ENCODE measurements around the gene F10.
A peak's percentile ranks its signal among the peaks of the same experiment; 100 is the strongest.

Gene F10

DNA sequence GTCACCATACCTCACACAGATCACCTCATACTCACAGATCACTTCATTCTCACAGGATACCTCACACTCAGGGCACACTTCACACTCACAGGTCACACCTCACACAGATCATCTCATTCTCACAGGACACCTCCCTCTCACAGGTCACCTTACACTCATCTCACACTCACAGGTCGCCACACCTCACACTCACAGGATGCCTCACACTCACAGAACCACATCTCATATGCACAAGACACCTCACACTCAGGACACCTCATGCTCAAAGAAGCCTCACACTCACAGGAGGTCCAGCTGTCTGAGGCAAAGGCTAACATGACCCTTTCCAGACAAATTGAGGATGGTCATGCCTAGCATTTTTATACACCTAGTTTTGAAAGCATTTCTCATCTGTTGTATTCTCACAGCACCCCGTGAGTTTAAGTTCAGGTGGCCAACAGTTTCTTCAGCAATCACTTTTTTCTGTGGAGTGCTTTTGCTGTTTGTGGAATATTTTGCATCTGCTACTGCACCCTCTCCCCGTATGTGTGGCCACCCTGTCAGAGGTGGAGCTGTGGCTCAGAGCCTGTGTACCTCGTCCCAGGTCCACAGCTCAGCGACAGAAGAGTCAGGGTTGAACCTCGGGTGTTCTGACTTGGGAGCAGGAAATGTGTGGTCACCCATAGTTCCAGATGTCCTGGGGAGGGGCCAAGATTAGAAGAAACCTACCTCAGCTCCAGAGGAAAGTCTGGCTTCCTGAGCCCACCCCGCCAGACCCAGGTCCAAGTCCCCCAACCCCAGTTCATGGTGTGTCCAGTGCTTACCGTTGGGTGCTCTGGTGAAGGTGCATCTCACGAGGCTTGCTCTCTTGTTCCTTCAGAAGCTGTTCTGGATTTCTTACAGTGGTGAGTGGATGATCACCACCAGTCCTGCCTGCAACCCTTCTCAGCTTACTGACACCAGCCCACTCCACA lies 9.4 kb upstream of the F10 start:
- Histone ChIP-seq H3K4me1 (ENCODE audit: insufficient read depth, low read length, poor library complexity, severe bottlenecking) (peaks cover 4% of the 10 kb centered on the region), H4K20me1 (ENCODE audit: insufficient read depth, low read length, poor library complexity, severe bottlenecking) (no peaks in the 10 kb centered on the region), H3F3A (ENCODE audit: low read depth) (no peaks in the 10 kb centered on the region), H3K79me2 (ENCODE audit: insufficient read depth, low read length) (no peaks in the 10 kb centered on the region), H2AFZ (ENCODE audit: low read length) (peak overlapping the region; percentile 7), H3K36me3 (ENCODE audit: insufficient read depth, low read length) (no peaks in the 10 kb centered on the region), H3K9ac (ENCODE audit: low read depth, low read length, poor library complexity, severe bottlenecking) (no peak overlapping the region), H3K4me3 (ENCODE audit: low read length, poor library complexity, severe bottlenecking) (no peak overlapping the region), H3K27me3 (ENCODE audit: insufficient read depth, low read length, poor library complexity, severe bottlenecking) (no peaks in the 10 kb centered on the region), H3K9me2 (replicated peaks; ENCODE audit: low read depth, low read length) (no peaks in the 10 kb centered on the region), H3K9me3 (ENCODE audit: insufficient read depth, low read depth, low read length) (no peaks in the 10 kb centered on the region), H3K4me2 (ENCODE audit: low read depth, low read length, poor library complexity, severe bottlenecking) (peak overlapping the region; percentile 31)
- TF ChIP-seq CTCF (conservative IDR thresholded peaks at IDR 0.05; ENCODE audit: low read length) (no peak), EZH2phosphoT487 (IDR thresholded peaks at IDR 0.05; ENCODE audit: borderline replicate concordance) (no peak)

DNA sequence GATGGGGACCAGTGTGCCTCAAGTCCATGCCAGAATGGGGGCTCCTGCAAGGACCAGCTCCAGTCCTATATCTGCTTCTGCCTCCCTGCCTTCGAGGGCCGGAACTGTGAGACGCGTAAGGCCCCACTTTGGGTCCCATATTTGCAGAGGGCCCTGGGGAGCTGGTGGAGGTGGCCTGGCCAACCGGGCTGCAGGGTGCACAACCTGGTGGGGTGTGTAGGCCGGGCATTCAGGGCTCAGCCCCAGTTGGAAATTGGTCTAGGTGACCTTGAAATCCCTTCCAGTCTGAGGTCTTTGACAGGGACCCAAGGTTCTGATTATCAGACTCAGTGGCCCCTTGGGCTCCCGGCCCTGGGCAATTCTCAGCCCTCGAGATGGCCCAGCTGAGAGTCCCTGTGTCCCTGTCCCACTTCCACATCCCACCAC lies 8.7 kb upstream of the F10 start:
- Histone ChIP-seq H3K9me2 (replicated peaks; ENCODE audit: low read depth, low read length) (no peaks in the 10 kb centered on the region), H4K20me1 (ENCODE audit: insufficient read depth, low read length, poor library complexity, severe bottlenecking) (no peaks in the 10 kb centered on the region), H3K36me3 (ENCODE audit: insufficient read depth, low read length) (no peaks in the 10 kb centered on the region), H2AFZ (ENCODE audit: low read length) (no peak overlapping the region), H3F3A (ENCODE audit: low read depth) (no peaks in the 10 kb centered on the region), H3K4me2 (ENCODE audit: low read depth, low read length, poor library complexity, severe bottlenecking) (no peak overlapping the region), H3K79me2 (ENCODE audit: insufficient read depth, low read length) (no peaks in the 10 kb centered on the region), H3K4me3 (ENCODE audit: low read length, poor library complexity, severe bottlenecking) (no peak overlapping the region), H3K9me3 (ENCODE audit: insufficient read depth, low read depth, low read length) (no peaks in the 10 kb centered on the region), H3K4me1 (ENCODE audit: insufficient read depth, low read length, poor library complexity, severe bottlenecking) (peaks cover 4% of the 10 kb centered on the region), H3K27me3 (ENCODE audit: insufficient read depth, low read length, poor library complexity, severe bottlenecking) (no peaks in the 10 kb centered on the region), H3K9ac (ENCODE audit: low read depth, low read length, poor library complexity, severe bottlenecking) (no peak overlapping the region)
- no peak for TF ChIP-seq EZH2phosphoT487 (IDR thresholded peaks at IDR 0.05; ENCODE audit: borderline replicate concordance)
- TF ChIP-seq CTCF (conservative IDR thresholded peaks at IDR 0.05; ENCODE audit: low read length), result no peak

- no peaks in the 10 kb centered on the region for H3K27me3 ChIP-seq (ENCODE audit: insufficient read depth, low read length, poor library complexity, severe bottlenecking)
- no peak overlapping the region for H2AFZ ChIP-seq (ENCODE audit: low read length)
- H3F3A ChIP-seq (ENCODE audit: low read depth), result no peaks in the 10 kb centered on the region
- no peaks in the 10 kb centered on the region for H3K9me3 ChIP-seq (ENCODE audit: insufficient read depth, low read depth, low read length)
- H3K79me2 ChIP-seq (ENCODE audit: insufficient read depth, low read length), result no peaks in the 10 kb centered on the region
- H3K9ac ChIP-seq (ENCODE audit: low read depth, low read length, poor library complexity, severe bottlenecking), result no peak overlapping the region
- H3K4me3 ChIP-seq (ENCODE audit: low read length, poor library complexity, severe bottlenecking), result no peak overlapping the region
- H3K9me2 ChIP-seq (replicated peaks; ENCODE audit: low read depth, low read length), result no peaks in the 10 kb centered on the region
- peaks cover 4% of the 10 kb centered on the region for H3K4me1 ChIP-seq (ENCODE audit: insufficient read depth, low read length, poor library complexity, severe bottlenecking)
- no peaks in the 10 kb centered on the region for H4K20me1 ChIP-seq (ENCODE audit: insufficient read depth, low read length, poor library complexity, severe bottlenecking)
- TF ChIP-seq EZH2phosphoT487 (IDR thresholded peaks at IDR 0.05; ENCODE audit: borderline replicate concordance) (no peak), CTCF (conservative IDR thresholded peaks at IDR 0.05; ENCODE audit: low read length) (no peak)
- no peak overlapping the region for H3K4me2 ChIP-seq (ENCODE audit: low read depth, low read length, poor library complexity, severe bottlenecking)
- H3K36me3 ChIP-seq (ENCODE audit: insufficient read depth, low read length), result no peaks in the 10 kb centered on the region
These were observed 7.9 kb upstream of the F10 start for GRCh38 chr13:113114511-113115362.
